Fibroblast of villous mesenchyme (primary cell): ENCODE results near the gene SHANK3. TPM values are rescaled to one million over a fixed set of nuclear protein-coding genes. Genes with fewer than 3 reads are reported as not detected.
A peak's percentile ranks its signal among the peaks of the same experiment; 100 is the strongest.

Experiments used
- DNase-seq: peaks from one replicate; pipeline ENCODE4 v3.0.0-alpha.2; 2010; ENCODE audit warnings: low read depth
- H3K4me3 ChIP-seq: 2 replicates; pipeline ENCODE4 v1.5.1; 2011; ENCODE audit warnings: low read depth, mild to moderate bottlenecking, low read length
- total RNA-seq: library from RNA; depleted of rRNA; stranded (reverse); fragments of >200 nt; gene quantifications from 2 replicates; pipeline ENCODE4 v1.2.3, GENCODE V29; 2012
- TF ChIP-seq, protein P1 (sequence below): IDR thresholded peaks from 2 replicates; pipeline ENCODE4 v1.5.1; 2012; ENCODE audit warnings: low read depth, mild to moderate bottlenecking, low read length; ENCODE audit not compliant: insufficient read depth

The SHANK3 gene
- total RNA-seq, 1 donor = 0.86 TPM

DNA sequence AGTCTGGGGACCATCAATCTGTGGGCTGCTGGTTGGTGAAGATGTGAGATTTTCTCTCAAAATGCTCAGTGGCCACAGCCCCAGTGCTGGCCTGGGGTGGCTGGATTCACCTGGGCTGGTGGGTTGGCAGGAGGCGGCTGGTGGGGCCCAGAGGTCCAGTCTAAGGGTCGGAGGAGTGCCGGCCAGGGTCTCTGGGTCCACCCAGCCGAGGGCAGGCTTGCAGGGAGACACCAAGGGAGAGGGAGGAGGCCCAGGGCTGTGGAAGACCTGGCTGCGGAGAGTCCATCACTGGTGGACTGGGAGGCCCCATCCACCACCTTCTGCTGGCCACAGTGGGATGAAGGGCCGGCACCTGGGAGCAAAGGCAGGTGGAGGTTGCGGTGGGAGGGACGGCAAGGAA is 582 bp upstream of the SHANK3 start:
- TF ChIP-seq, protein P1, sequence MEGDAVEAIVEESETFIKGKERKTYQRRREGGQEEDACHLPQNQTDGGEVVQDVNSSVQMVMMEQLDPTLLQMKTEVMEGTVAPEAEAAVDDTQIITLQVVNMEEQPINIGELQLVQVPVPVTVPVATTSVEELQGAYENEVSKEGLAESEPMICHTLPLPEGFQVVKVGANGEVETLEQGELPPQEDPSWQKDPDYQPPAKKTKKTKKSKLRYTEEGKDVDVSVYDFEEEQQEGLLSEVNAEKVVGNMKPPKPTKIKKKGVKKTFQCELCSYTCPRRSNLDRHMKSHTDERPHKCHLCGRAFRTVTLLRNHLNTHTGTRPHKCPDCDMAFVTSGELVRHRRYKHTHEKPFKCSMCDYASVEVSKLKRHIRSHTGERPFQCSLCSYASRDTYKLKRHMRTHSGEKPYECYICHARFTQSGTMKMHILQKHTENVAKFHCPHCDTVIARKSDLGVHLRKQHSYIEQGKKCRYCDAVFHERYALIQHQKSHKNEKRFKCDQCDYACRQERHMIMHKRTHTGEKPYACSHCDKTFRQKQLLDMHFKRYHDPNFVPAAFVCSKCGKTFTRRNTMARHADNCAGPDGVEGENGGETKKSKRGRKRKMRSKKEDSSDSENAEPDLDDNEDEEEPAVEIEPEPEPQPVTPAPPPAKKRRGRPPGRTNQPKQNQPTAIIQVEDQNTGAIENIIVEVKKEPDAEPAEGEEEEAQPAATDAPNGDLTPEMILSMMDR = no peak
- DNase-seq = no peak
- H3K4me3 ChIP-seq = no peak overlapping the region

DNA sequence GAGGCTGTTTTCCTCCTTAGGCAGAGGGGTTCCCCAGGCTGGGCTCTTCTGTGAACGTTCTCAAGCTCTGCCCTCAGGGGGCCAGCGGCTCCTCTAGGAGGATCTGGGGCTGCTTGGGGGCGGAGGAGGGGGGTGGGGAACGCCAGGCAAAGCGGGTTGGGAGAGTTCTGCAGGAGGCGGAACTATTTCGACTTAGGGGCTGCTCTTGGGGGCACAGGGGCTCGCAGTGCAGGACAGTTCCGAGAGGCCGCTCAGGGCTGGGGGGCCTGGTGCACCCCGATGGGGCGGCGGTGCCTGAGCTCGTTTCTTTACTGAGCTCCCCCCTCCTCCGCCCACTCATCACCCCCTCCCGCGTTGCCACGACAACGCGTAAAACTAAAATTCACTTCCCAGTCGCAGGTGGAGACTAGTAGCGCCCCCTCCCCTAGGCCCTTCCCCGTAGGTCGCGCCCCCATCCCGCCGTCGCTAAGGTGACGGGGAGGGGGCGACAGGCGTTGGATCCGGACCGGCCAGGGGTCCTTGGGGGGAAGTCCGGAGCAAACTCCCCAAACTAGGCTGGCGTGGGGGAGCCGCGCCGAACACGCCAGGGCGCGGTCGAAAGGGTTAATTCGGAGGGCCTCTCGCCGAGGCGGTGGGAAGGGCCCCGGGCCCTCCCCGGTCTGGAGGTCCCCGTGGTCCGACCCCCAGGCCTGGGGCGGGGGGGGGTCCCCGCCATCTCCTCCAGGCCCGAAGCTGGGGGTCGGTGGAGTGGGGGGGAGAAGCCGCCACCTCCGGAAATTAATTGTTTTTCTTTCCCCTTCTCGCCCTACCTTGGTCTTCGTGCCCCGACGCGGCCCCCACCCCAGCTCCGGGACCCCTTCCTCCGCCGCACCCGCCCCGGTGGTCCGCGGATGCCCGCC is 857 bp downstream of the SHANK3 start:
- no peak overlapping the region for H3K4me3 ChIP-seq
- no peak for DNase-seq
- TF ChIP-seq, protein P1 = no peak

DNA sequence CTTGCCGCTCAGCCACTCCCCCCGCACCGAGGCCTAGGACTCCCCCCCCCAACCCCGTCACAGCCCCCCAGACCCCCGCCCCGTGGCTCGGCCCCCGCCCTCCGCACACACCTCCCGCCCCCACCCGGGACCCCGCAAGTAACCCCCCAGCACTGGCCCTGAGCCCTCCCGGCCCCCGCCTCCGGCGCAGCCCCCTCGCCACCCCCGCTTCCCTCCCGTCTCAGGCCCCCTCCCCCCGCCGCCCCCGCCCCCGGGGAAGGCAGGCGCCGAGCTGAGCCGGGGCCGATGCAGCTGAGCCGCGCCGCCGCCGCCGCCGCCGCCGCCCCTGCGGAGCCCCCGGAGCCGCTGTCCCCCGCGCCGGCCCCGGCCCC is 1.5 kb downstream of the SHANK3 start:
- DNase-seq = no peak

DNA sequence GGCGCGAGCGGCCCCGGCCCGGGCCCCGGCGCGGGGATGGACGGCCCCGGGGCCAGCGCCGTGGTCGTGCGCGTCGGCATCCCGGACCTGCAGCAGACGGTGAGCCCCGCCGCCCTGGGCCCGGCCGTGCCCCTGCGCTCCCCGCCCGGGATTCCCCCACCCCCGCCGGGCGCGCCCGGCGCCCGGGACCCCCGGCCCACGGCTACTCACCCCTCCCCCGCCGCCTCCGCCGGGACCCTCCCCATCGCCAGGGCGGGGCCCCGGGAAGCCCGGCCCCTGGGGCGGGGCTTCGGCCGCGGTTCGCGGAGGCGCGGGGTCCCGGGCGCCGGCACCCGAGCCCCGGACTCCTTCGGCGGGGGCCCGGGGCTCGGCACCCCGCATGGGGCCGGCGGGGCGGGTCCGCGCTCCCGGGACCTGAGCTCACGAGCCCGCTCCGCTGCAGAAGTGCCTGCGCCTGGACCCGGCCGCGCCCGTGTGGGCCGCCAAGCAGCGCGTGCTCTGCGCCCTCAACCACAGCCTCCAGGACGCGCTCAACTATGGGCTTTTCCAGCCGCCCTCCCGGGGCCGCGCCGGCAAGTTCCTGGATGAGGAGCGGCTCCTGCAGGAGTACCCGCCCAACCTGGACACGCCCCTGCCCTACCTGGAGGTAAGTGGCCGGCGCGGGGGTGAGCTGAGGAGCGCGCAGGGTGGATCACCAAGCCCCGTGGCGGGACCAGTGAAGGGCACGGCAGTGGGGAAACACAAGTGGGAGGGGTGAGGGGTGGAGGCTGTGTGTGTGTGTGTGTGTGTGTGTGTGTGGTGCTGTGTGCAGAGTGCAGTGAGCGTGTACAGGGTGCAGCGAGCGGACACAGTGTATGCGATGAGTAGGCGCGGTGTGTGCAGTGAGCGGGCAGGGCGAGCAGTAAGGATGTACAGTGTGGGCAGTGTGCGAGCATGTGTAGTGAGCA is 2.3 kb downstream of the SHANK3 start:
- TF ChIP-seq, protein P1 = no peak
- peak; percentile 16 for DNase-seq
- peak overlapping the region; percentile 29 for H3K4me3 ChIP-seq

More for the DNA sequence above, 1.5 kb downstream of the SHANK3 start:
- H3K4me3 ChIP-seq = no peak overlapping the region
- TF ChIP-seq, protein P1 = no peak

DNA sequence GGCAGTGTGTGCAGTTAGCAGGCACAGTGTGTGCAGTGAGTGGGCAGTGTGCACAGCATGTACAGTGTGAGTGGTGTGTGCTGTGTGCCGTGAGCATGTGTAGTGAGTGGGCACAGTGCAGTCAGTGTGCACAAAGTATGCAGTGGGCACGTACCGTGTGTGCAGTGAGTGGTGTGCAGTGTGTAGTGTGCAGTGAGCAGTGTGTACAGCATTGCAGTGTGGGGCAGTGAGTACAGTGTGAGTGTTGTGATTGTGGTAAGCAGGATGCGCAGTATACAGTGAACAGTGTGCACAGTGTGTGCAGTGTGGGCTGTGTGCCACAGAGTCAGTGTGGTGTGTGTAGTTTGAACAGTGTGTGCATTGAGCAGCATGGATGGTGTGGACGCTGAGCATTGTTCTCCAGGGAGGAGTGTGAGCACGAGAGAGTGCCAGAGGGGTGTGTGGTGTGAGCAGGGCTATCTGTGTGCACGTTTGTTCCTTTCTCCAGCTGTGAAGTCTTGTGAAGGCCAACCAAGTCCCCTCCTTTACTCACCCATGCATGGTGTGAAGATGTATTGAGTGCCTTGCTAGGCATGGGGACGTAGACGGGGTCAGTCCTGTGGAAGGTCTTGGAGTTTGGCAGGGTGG is 3.0 kb downstream of the SHANK3 start:
- DNase-seq = no peak
- H3K4me3 ChIP-seq = no peak overlapping the region
- TF ChIP-seq, protein P1 = no peak

DNA sequence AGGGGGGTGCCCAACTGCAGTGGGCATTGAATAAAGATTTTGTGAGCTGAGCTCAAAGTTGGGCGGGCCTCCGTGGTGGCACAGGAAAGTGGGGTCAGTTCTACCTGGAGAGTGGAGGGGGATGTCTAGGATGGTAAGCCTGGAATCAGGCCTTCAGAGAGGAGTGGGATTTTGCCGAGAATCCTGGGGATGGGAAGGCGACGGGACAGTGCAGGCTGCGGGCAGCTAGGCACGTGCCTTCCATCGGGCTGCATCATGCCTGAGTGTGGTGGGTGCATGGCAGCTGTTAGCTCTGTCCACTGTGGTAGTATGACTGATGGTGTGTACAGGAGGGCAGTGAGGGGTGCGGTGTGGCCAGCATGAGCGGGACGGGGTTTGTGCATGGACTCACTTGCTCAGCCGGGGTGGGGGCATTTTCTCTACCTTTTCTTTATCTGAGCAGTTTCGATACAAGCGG is 3.6 kb downstream of the SHANK3 start:
- no peak for DNase-seq
- H3K4me3 ChIP-seq = no peak overlapping the region
- TF ChIP-seq, protein P1 = no peak
